Fibroblast of pulmonary artery (primary cell): ENCODE results near the gene TMEM256.

ENCODE experiments used
- DNase-seq: peaks from one replicate; pipeline ENCODE4 v3.0.0-alpha.2; 2010; ENCODE audit warnings: low read depth
- H3K4me3 ChIP-seq: replicated peaks from 2 replicates; pipeline ENCODE4 v1.5.1; 2011; ENCODE audit warnings: low read depth, mild to moderate bottlenecking, control low read depth, low read length, moderate library complexity
- TF ChIP-seq, protein P1 (sequence below): IDR thresholded peaks from 2 replicates; pipeline ENCODE4 v1.5.1; 2011; ENCODE audit warnings: mild to moderate bottlenecking, control low read depth, low read length, inconsistent platforms; ENCODE audit errors: missing control alignments

TMEM256 gene

DNA sequence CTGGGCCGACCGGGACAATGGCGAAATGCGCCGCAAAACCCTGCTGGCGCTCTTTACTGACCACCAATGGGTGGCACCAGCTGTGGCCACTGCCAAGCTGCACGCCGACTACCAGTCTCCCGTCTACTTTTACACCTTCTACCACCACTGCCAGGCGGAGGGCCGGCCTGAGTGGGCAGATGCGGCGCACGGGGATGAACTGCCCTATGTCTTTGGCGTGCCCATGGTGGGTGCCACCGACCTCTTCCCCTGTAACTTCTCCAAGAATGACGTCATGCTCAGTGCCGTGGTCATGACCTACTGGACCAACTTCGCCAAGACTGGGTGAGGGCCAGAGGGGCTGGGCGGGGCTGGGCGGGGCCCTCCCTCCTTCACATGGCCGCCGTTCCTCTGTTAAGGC is 11.9 kb upstream of the TMEM256 start:
- H3K4me3 ChIP-seq, result no peak overlapping the region
- DNase-seq, result no peak
- TF ChIP-seq, protein P1, sequence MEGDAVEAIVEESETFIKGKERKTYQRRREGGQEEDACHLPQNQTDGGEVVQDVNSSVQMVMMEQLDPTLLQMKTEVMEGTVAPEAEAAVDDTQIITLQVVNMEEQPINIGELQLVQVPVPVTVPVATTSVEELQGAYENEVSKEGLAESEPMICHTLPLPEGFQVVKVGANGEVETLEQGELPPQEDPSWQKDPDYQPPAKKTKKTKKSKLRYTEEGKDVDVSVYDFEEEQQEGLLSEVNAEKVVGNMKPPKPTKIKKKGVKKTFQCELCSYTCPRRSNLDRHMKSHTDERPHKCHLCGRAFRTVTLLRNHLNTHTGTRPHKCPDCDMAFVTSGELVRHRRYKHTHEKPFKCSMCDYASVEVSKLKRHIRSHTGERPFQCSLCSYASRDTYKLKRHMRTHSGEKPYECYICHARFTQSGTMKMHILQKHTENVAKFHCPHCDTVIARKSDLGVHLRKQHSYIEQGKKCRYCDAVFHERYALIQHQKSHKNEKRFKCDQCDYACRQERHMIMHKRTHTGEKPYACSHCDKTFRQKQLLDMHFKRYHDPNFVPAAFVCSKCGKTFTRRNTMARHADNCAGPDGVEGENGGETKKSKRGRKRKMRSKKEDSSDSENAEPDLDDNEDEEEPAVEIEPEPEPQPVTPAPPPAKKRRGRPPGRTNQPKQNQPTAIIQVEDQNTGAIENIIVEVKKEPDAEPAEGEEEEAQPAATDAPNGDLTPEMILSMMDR, result no peak

DNA sequence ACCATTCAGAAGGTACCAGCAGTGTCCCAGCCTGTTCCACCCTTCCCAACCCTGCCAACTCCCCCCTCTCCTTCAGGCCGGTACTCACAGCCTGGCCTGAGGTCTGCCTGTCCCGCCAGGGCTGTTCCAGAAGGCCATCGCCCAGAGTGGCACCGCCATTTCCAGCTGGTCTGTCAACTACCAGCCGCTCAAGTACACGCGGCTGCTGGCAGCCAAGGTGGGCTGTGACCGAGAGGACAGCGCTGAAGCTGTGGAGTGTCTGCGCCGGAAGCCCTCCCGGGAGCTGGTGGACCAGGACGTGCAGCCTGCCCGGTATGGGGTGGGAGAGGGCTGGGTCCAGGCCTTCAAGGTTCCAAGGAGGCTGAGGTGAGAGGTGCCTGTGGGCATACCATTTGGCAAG is 10.9 kb upstream of the TMEM256 start:
- TF ChIP-seq, protein P1, result no peak
- no peak overlapping the region for H3K4me3 ChIP-seq
- no peak for DNase-seq

DNA sequence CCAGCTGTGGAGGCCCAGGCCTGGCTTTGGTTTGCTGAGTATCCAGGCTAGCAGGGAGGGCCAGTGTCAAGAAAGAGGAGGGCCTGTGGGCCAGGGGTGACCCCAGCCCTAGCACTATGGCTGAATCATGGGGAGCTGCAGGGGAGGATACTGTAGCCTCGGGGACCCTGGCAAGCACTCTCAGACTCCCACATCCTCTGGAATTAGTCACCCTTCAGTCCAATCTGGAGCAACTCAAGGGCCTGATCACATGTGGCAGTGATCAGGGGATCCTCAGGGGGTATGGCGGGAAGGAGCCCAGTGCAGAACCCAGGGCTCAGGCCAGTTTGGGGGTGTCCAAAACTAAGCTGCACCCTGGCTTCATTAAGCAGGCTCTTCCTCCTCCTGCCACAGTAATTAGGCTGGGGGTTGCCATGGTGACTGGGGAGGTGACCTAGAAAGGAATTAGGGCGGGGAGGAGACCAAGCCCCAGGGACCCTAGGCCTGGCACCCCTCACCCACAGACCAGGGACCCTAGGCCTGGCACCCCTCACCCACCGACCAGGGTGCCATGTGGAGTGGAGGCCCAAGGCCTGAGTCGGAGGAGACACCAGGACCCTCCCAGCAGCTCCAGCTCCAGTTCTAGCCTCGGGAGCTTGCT is 9.6 kb upstream of the TMEM256 start:
- TF ChIP-seq, protein P1, result no peak
- H3K4me3 ChIP-seq, result no peak overlapping the region
- peak; percentile 43 for DNase-seq

- H3K4me3 ChIP-seq, result no peak overlapping the region
- no peak for DNase-seq
- TF ChIP-seq, protein P1, result no peak
Observed at GRCh38 chr17:7411427-7411750, 7.5 kb upstream of the TMEM256 start.

- H3K4me3 ChIP-seq, result no peak overlapping the region
- DNase-seq, result no peak
- TF ChIP-seq, protein P1, result no peak
Observed at GRCh38 chr17:7410634-7411426, 6.9 kb upstream of the TMEM256 start.

DNA sequence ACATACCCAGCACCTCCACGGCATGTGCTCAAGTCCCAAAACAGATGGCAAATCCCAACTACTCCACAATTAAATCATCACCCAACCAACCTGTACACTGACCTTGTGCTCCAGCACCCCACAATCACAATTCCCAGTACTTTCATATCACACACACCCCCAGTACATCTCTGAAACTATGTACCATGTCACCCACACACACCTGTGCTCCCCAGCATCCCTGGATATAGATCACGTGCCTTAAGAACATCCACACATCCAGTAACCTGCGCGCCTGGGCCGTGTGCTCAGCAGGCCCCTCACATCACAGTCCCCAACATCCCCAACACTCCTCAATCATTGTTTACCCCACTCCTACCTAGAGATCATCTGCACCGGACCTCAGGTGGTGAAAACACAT is 5.8 kb upstream of the TMEM256 start:
- TF ChIP-seq, protein P1, result no peak
- no peak overlapping the region for H3K4me3 ChIP-seq
- DNase-seq, result no peak

- TF ChIP-seq, protein P1, result no peak
- no peak for DNase-seq
- H3K4me3 ChIP-seq, result no peak overlapping the region
Observed at GRCh38 chr17:7408863-7409262, 5.0 kb upstream of the TMEM256 start.
